Activated CD8-positive, alpha-beta memory T cell treated with anti-CD3 and anti-CD28 coated beads, Interleukin-2, amount 50 U/mL, for 1 hour (primary cell): ENCODE measurements around the gene TRIP10.

ENCODE experiments used
- DNase-seq: peaks from one replicate; pipeline ENCODE4 v3.0.0-alpha.2; 2020; ENCODE audit errors: extremely low read depth

Gene TRIP10

GRCh38 chr19:6725513-6726231 lies 13.8 kb upstream of the TRIP10 start:
- DNase-seq, result no peak

- no peak for DNase-seq
Measured at GRCh38 chr19:6728346-6728745, 11.1 kb upstream of the TRIP10 start.

- DNase-seq, result no peak
Measured at GRCh38 chr19:6729573-6730152, 9.8 kb upstream of the TRIP10 start.

- DNase-seq, result no peak
Measured at GRCh38 chr19:6730153-6730804, 9.2 kb upstream of the TRIP10 start.

GRCh38 chr19:6730941-6731670 lies 8.4 kb upstream of the TRIP10 start:
- DNase-seq, result no peak

GRCh38 chr19:6731822-6732221 lies 7.7 kb upstream of the TRIP10 start:
- DNase-seq, result no peak

GRCh38 chr19:6732803-6733337 lies 6.6 kb upstream of the TRIP10 start:
- DNase-seq, result no peak

- no peak for DNase-seq
Measured at GRCh38 chr19:6733338-6734095, 6.0 kb upstream of the TRIP10 start.

GRCh38 chr19:6734096-6734696 lies 5.3 kb upstream of the TRIP10 start:
- DNase-seq, result no peak

GRCh38 chr19:6735181-6735911 lies 4.1 kb upstream of the TRIP10 start:
- no peak for DNase-seq

- DNase-seq, result peak; percentile 36
Measured at GRCh38 chr19:6736169-6736916, 3.1 kb upstream of the TRIP10 start.

- no peak for DNase-seq
Measured at GRCh38 chr19:6736917-6737283, 2.6 kb upstream of the TRIP10 start.

GRCh38 chr19:6737284-6737872 lies 2.1 kb upstream of the TRIP10 start, which contains the start of gene GPR108:
Gene GPR108, minus strand, starts transcription at chr19:6737580. Its CDS starts 4 bp downstream, at chr19:6737576.
- peak; percentile 96 for DNase-seq

- DNase-seq, result peak; percentile 33
Measured at GRCh38 chr19:6737873-6738786, 1.4 kb upstream of the TRIP10 start.

- DNase-seq, result no peak
Measured at GRCh38 chr19:6738787-6739389, 592 bp upstream of the TRIP10 start.

GRCh38 chr19:6739883-6740588 lies 556 bp downstream of the TRIP10 start:
- DNase-seq, result no peak
